ENCODE results near the gene PRKACA.

PRKACA gene

GRCh38 chr19:14105680-14106079 lies 11.9 kb downstream of the PRKACA start:
- Histone ChIP-seq H3K9me3 (no peaks in the 10 kb centered on the region), H3K4me1 (no peaks in the 10 kb centered on the region), H3K36me3 (peaks cover 11% of the 10 kb centered on the region), H3K27me3 (no peaks in the 10 kb centered on the region), H3K4me3 (ENCODE audit: low read depth, low read length) (no peak overlapping the region)
- DNase-seq, result no peak
- no peak for TF ChIP-seq CTCF (IDR thresholded peaks at IDR 0.05; ENCODE audit: low read depth, low read length)

- H3K4me1 ChIP-seq, result no peaks in the 10 kb centered on the region
- H3K9me3 ChIP-seq, result no peaks in the 10 kb centered on the region
- no peak overlapping the region for H3K4me3 ChIP-seq (ENCODE audit: low read depth, low read length)
- no peak for TF ChIP-seq CTCF (IDR thresholded peaks at IDR 0.05; ENCODE audit: low read depth, low read length)
- H3K27me3 ChIP-seq, result no peaks in the 10 kb centered on the region
- H3K36me3 ChIP-seq, result peaks cover 14% of the 10 kb centered on the region
- no peak for DNase-seq
Observed at GRCh38 chr19:14103310-14103709, 14.3 kb downstream of the PRKACA start.

DNA sequence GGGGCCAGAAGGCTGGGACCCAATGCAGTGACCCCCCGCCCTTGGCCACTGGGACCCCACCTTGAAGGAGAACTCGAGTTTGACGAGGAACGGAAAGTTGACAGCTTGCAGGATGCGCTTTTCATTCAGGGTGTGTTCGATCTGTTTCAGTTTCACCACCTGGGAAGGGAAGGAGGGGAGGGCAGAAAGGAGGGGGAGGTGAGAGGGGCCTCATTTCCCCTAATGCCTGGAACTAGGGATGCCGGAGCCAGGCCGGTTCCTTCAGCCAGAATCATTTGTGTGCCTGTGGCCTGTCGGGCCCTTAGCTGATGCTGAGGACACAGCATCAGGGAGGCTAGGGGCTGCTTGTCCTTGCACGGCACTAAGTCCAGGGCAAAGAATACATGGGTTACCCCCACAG lies 14.8 kb downstream of the PRKACA start:
- peaks cover 14% of the 10 kb centered on the region for H3K36me3 ChIP-seq
- no peak overlapping the region for H3K4me3 ChIP-seq (ENCODE audit: low read depth, low read length)
- H3K9me3 ChIP-seq, result no peaks in the 10 kb centered on the region
- DNase-seq, result no peak
- TF ChIP-seq CTCF (IDR thresholded peaks at IDR 0.05; ENCODE audit: low read depth, low read length), result no peak
- no peaks in the 10 kb centered on the region for H3K27me3 ChIP-seq
- H3K4me1 ChIP-seq, result no peaks in the 10 kb centered on the region

- Histone ChIP-seq H3K36me3 (peaks cover 19% of the 10 kb centered on the region), H3K9me3 (no peaks in the 10 kb centered on the region), H3K4me3 (ENCODE audit: low read depth, low read length) (no peak overlapping the region), H3K4me1 (no peaks in the 10 kb centered on the region), H3K27me3 (no peaks in the 10 kb centered on the region)
- no peak for TF ChIP-seq CTCF (IDR thresholded peaks at IDR 0.05; ENCODE audit: low read depth, low read length)
- no peak for DNase-seq
Observed at GRCh38 chr19:14102102-14102696, 15.4 kb downstream of the PRKACA start.

- no peak for TF ChIP-seq CTCF (IDR thresholded peaks at IDR 0.05; ENCODE audit: low read depth, low read length)
- no peaks in the 10 kb centered on the region for H3K27me3 ChIP-seq
- no peak for DNase-seq
- no peak overlapping the region for H3K4me3 ChIP-seq (ENCODE audit: low read depth, low read length)
- no peaks in the 10 kb centered on the region for H3K4me1 ChIP-seq
- H3K9me3 ChIP-seq, result no peaks in the 10 kb centered on the region
- H3K36me3 ChIP-seq, result peaks cover 25% of the 10 kb centered on the region
Observed at GRCh38 chr19:14101003-14101545, 16.5 kb downstream of the PRKACA start.

GRCh38 chr19:14097532-14098151 lies 19.9 kb downstream of the PRKACA start:
- H3K4me3 ChIP-seq (ENCODE audit: low read depth, low read length), result no peak overlapping the region
- peaks cover 25% of the 10 kb centered on the region for H3K36me3 ChIP-seq
- H3K27me3 ChIP-seq, result no peaks in the 10 kb centered on the region
- no peak for DNase-seq
- no peaks in the 10 kb centered on the region for H3K4me1 ChIP-seq
- H3K9me3 ChIP-seq, result peaks cover 6% of the 10 kb centered on the region
- TF ChIP-seq CTCF (IDR thresholded peaks at IDR 0.05; ENCODE audit: low read depth, low read length), result peak; percentile 43

Measured in BE2C (cell line).